WTC11 (cell line): ENCODE measurements around the gene MTHFD1L. TPM values are rescaled to one million over a fixed set of nuclear protein-coding genes. Genes with fewer than 3 reads are reported as not detected.

Source experiments
- ATAC-seq: fragments of 200-7000 bp; cut with Tn5 transposase; 2 replicates; pipeline ENCODE4 v1.10.0; 2021; ENCODE audit warnings: mild to moderate bottlenecking, moderate library complexity
- CTCF ChIA-PET: fragments of 300-600 bp; sonication (Branson Sonifier 250); formaldehyde crosslinking; loops from one replicate; lab custom pipeline; 2021; ENCODE audit warnings: antibody characterized with exemption; lab: Charles Lee
- POLR2A ChIA-PET: fragments of 350-600 bp; sonication (Branson Sonifier 250); formaldehyde crosslinking; loops from one replicate; lab custom pipeline; 2021; ENCODE audit warnings: antibody characterized with exemption; lab: Charles Lee
- DNase-seq: peaks from one replicate; pipeline ENCODE4 v3.0.0; 2021; ENCODE audit warnings: low spot score
- H3K27ac Mint-ChIP-seq: 2 replicates; pipeline ENCODE4 v1.8.0; 2021; ENCODE audit warnings: mixed read lengths
- H3K27me3 Mint-ChIP-seq: 2 replicates; pipeline ENCODE4 v1.8.0; 2021; ENCODE audit warnings: low read depth, mild to moderate bottlenecking, moderate library complexity, mixed read lengths
- H3K36me3 Mint-ChIP-seq: 2 replicates; pipeline ENCODE4 v1.8.0; 2021; ENCODE audit warnings: mixed read lengths
- H3K4me1 Mint-ChIP-seq: 2 replicates; pipeline ENCODE4 v1.8.0; 2022; ENCODE audit warnings: mixed read lengths
- H3K4me3 Mint-ChIP-seq: 2 replicates; pipeline ENCODE4 v1.8.0; 2021; ENCODE audit warnings: mild to moderate bottlenecking, moderate library complexity, mixed read lengths
- H3K9me3 Mint-ChIP-seq: 2 replicates; pipeline ENCODE4 v1.8.0; 2021; ENCODE audit warnings: mixed read lengths
- ATF1 ChIP-seq: sonication (generic); formaldehyde crosslinking; IDR thresholded peaks from 2 replicates; pipeline ENCODE4 v1.8.1; 2023; ENCODE audit warnings: mild to moderate bottlenecking, moderate library complexity, missing genetic modification reagents
- ATF3 ChIP-seq: sonication (generic); formaldehyde crosslinking; conservative IDR thresholded peaks from 2 replicates; pipeline ENCODE4 v1.8.1; 2022; ENCODE audit warnings: mild to moderate bottlenecking, missing genetic modification reagents
- CREM ChIP-seq: sonication (generic); formaldehyde crosslinking; IDR thresholded peaks from 2 replicates; pipeline ENCODE4 v1.8.1; 2022; ENCODE audit warnings: mild to moderate bottlenecking, missing genetic modification reagents, moderate library complexity
- ETV6 ChIP-seq: sonication (generic); formaldehyde crosslinking; IDR thresholded peaks from 2 replicates; pipeline ENCODE4 v1.8.1; 2022; ENCODE audit warnings: mild to moderate bottlenecking, missing genetic modification reagents
- FOXJ3 ChIP-seq: sonication (generic); formaldehyde crosslinking; IDR thresholded peaks from 2 replicates; pipeline ENCODE4 v1.9.0; 2021; ENCODE audit warnings: missing genetic modification reagents, mild to moderate bottlenecking, borderline replicate concordance
- JAZF1 ChIP-seq: fragments of 250-450 bp; sonication (Bioruptor Pico); IDR thresholded peaks from 2 replicates; pipeline ENCODE4 v1.9.0; 2021; ENCODE audit warnings: moderate library complexity, mild to moderate bottlenecking, inconsistent platforms
- NFATC4 ChIP-seq: fragments of 250-450 bp; sonication (Bioruptor Pico); IDR thresholded peaks from 2 replicates; pipeline ENCODE4 v1.9.0; 2021; ENCODE audit warnings: mild to moderate bottlenecking
- NR1H2 ChIP-seq: sonication (generic); formaldehyde crosslinking; IDR thresholded peaks from 2 replicates; pipeline ENCODE4 v1.9.0; 2021; ENCODE audit warnings: mild to moderate bottlenecking, moderate library complexity, missing genetic modification reagents
- OVOL2 ChIP-seq: fragments of 250-450 bp; sonication (Bioruptor Pico); IDR thresholded peaks from 2 replicates; pipeline ENCODE4 v1.9.0; 2021; ENCODE audit warnings: mild to moderate bottlenecking, borderline replicate concordance
- SMAD3 ChIP-seq: sonication (generic); formaldehyde crosslinking; IDR thresholded peaks from 2 replicates; pipeline ENCODE4 v1.8.0; 2022; ENCODE audit warnings: missing genetic modification reagents, mild to moderate bottlenecking, borderline replicate concordance
- TP53 ChIP-seq: sonication (generic); formaldehyde crosslinking; IDR thresholded peaks from 2 replicates; pipeline ENCODE4 v1.8.1; 2023; ENCODE audit warnings: mild to moderate bottlenecking, missing genetic modification reagents
- ZBTB21 ChIP-seq: sonication (generic); formaldehyde crosslinking; IDR thresholded peaks from 2 replicates; pipeline ENCODE4 v1.8.1; 2023; ENCODE audit warnings: mild to moderate bottlenecking, missing genetic modification reagents, borderline replicate concordance
- ZNF219 ChIP-seq: sonication (generic); formaldehyde crosslinking; IDR thresholded peaks from 2 replicates; pipeline ENCODE4 v1.8.0; 2023; ENCODE audit warnings: missing genetic modification reagents, mild to moderate bottlenecking, borderline replicate concordance
- ZNF423 ChIP-seq: fragments of 250-450 bp; sonication (Bioruptor Pico); IDR thresholded peaks from 2 replicates; pipeline ENCODE4 v2.1.2; 2022; ENCODE audit warnings: mild to moderate bottlenecking, moderate library complexity
- total RNA-seq: library from RNA; stranded (reverse); gene quantifications from 3 replicates; pipeline ENCODE4 v1.2.3, GENCODE V29; 2021
- TF ChIP-seq, protein P1 (sequence below): sonication (generic); formaldehyde crosslinking; IDR thresholded peaks from 2 replicates; pipeline ENCODE4 v1.8.1; 2023; ENCODE audit warnings: mild to moderate bottlenecking, missing genetic modification reagents
- TF ChIP-seq, protein P2 (sequence below): sonication (generic); formaldehyde crosslinking; IDR thresholded peaks from 2 replicates; pipeline ENCODE4 v1.8.0; 2022; ENCODE audit warnings: missing genetic modification reagents
- TF ChIP-seq, protein P3 (sequence below): sonication (generic); formaldehyde crosslinking; IDR thresholded peaks from 2 replicates; pipeline ENCODE4 v1.8.0; 2022; ENCODE audit warnings: mild to moderate bottlenecking, missing genetic modification reagents

Gene MTHFD1L
- total RNA-seq, 1 experiment from 2014 or later, result 104 TPM

GRCh38 chr6:151054306-151054705 lies 188.8 kb downstream of the MTHFD1L start:
- no peak overlapping the region for H3K27ac Mint-ChIP-seq
- H3K4me1 Mint-ChIP-seq, result no peaks in the 10 kb centered on the region
- POLR2A ChIA-PET, result no interaction called here
- CTCF ChIA-PET, result no interaction called here
- ATAC-seq, result no peak
- TF ChIP-seq NR1H2 (CRISPR knock-in tag), result no peak
- TF ChIP-seq OVOL2, result no peak
- TF ChIP-seq JAZF1 (CRISPR knock-in tag), result no peak
- TF ChIP-seq, protein P1, sequence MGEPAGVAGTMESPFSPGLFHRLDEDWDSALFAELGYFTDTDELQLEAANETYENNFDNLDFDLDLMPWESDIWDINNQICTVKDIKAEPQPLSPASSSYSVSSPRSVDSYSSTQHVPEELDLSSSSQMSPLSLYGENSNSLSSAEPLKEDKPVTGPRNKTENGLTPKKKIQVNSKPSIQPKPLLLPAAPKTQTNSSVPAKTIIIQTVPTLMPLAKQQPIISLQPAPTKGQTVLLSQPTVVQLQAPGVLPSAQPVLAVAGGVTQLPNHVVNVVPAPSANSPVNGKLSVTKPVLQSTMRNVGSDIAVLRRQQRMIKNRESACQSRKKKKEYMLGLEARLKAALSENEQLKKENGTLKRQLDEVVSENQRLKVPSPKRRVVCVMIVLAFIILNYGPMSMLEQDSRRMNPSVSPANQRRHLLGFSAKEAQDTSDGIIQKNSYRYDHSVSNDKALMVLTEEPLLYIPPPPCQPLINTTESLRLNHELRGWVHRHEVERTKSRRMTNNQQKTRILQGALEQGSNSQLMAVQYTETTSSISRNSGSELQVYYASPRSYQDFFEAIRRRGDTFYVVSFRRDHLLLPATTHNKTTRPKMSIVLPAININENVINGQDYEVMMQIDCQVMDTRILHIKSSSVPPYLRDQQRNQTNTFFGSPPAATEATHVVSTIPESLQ (CRISPR knock-in tag), result no peak
- TF ChIP-seq FOXJ3 (CRISPR knock-in tag), result no peak
- TF ChIP-seq, all 79 proteins: peak for 0
- no peak overlapping the region for H3K4me3 Mint-ChIP-seq
- H3K36me3 Mint-ChIP-seq, result peaks cover 7% of the 10 kb centered on the region; the same call in 1 of the 2 replicates
- no peaks in the 10 kb centered on the region for H3K9me3 Mint-ChIP-seq
- no peaks in the 10 kb centered on the region for H3K27me3 Mint-ChIP-seq
- no peak for DNase-seq

DNA sequence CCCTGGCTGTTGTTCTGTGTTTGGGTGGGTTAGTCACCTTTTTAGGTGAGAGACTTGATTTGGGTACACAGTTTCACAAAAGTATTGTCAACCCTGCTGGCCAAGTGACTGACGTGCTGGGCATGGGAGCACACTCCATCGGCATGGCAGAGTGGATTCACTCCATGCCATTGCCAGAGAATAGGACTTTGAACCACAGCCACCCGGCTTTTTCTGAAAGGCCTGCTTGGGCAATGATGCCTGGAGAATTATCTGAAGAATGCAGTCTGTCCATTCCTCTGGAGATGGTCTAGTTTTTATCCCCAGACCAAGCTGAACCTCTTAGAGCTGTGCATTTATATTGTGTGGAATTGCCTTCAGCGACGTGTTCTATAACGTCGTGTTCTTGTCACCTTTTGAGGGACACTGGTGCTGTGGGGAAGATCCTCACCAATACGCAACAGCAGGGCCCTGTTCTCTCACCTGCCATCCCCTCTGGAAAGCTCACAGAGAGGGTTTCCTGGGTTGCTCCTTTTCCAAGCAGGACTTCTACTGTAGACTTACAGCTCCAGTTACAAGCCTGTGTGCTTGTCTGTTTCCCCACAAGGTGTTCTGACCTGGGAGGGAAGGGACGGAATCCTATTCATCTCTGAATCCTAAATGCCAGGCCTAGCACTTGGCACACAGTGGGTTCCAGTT lies 190.9 kb downstream of the MTHFD1L start:
- ChIA-PET POLR2A (no interaction called here), CTCF (no interaction called here)
- peaks cover 7% of the 10 kb centered on the region; the same call in 1 of the 2 replicates for H3K36me3 Mint-ChIP-seq
- DNase-seq, result no peak
- no peaks in the 10 kb centered on the region for H3K27me3 Mint-ChIP-seq
- no peaks in the 10 kb centered on the region for H3K4me1 Mint-ChIP-seq
- TF ChIP-seq ZNF219 (CRISPR knock-in tag), result no peak
- no peak for TF ChIP-seq NFATC4 (CRISPR knock-in tag)
- TF ChIP-seq ZBTB21 (CRISPR knock-in tag), result no peak
- TF ChIP-seq, protein P2, sequence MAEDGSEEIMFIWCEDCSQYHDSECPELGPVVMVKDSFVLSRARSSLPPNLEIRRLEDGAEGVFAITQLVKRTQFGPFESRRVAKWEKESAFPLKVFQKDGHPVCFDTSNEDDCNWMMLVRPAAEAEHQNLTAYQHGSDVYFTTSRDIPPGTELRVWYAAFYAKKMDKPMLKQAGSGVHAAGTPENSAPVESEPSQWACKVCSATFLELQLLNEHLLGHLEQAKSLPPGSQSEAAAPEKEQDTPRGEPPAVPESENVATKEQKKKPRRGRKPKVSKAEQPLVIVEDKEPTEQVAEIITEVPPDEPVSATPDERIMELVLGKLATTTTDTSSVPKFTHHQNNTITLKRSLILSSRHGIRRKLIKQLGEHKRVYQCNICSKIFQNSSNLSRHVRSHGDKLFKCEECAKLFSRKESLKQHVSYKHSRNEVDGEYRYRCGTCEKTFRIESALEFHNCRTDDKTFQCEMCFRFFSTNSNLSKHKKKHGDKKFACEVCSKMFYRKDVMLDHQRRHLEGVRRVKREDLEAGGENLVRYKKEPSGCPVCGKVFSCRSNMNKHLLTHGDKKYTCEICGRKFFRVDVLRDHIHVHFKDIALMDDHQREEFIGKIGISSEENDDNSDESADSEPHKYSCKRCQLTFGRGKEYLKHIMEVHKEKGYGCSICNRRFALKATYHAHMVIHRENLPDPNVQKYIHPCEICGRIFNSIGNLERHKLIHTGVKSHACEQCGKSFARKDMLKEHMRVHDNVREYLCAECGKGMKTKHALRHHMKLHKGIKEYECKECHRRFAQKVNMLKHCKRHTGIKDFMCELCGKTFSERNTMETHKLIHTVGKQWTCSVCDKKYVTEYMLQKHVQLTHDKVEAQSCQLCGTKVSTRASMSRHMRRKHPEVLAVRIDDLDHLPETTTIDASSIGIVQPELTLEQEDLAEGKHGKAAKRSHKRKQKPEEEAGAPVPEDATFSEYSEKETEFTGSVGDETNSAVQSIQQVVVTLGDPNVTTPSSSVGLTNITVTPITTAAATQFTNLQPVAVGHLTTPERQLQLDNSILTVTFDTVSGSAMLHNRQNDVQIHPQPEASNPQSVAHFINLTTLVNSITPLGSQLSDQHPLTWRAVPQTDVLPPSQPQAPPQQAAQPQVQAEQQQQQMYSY (CRISPR knock-in tag), result no peak
- no peak for TF ChIP-seq FOXJ3 (CRISPR knock-in tag)
- TF ChIP-seq CREM (CRISPR knock-in tag), result no peak
- TF ChIP-seq, protein P3, sequence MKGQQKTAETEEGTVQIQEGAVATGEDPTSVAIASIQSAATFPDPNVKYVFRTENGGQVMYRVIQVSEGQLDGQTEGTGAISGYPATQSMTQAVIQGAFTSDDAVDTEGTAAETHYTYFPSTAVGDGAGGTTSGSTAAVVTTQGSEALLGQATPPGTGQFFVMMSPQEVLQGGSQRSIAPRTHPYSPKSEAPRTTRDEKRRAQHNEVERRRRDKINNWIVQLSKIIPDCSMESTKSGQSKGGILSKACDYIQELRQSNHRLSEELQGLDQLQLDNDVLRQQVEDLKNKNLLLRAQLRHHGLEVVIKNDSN (CRISPR knock-in tag), result no peak
- no peak for TF ChIP-seq ATF1 (CRISPR knock-in tag)
- TF ChIP-seq ETV6 (CRISPR knock-in tag), result no peak
- no peak for TF ChIP-seq SMAD3 (CRISPR knock-in tag)
- TF ChIP-seq ATF3 (CRISPR knock-in tag), result no peak
- TF ChIP-seq, protein P1 (CRISPR knock-in tag), result no peak
- no peak for TF ChIP-seq ZNF423 (CRISPR knock-in tag)
- no peak for TF ChIP-seq TP53
- H3K4me3 Mint-ChIP-seq, result no peak overlapping the region
- H3K27ac Mint-ChIP-seq, result no peak overlapping the region
- no peak for ATAC-seq
- no peaks in the 10 kb centered on the region for H3K9me3 Mint-ChIP-seq
